NB4 (cell line): ENCODE measurements around the gene CACNA2D2.

ENCODE experiments used
- CTCF ChIP-seq: IDR thresholded peaks from one replicate; pipeline ENCODE4 v1.5.1; 2012; ENCODE audit warnings: low read depth, low read length
- MAX ChIP-seq: IDR thresholded peaks from 2 replicates; pipeline ENCODE4 v1.6.1; 2011; ENCODE audit warnings: low read depth, low read length
- MYC ChIP-seq: IDR thresholded peaks from 2 replicates; pipeline ENCODE4 v1.6.1; 2011; ENCODE audit warnings: low read depth, low read length
- POLR2A ChIP-seq: IDR thresholded peaks from 2 replicates; pipeline ENCODE4 v1.6.1; 2011; ENCODE audit warnings: mild to moderate bottlenecking; ENCODE audit not compliant: insufficient read length; ENCODE audit errors: extremely low read depth

GRCh38 chr3:50447290-50447840 is 56.1 kb downstream of the CACNA2D2 start:
- TF ChIP-seq CTCF (no peak), POLR2A (no peak), MAX (no peak), MYC (no peak)
